Endothelial cell of umbilical vein (primary cell): ENCODE data around the gene AMFR.

Source experiments
- JUN ChIP-seq: IDR thresholded peaks from 2 replicates; pipeline ENCODE4 v1.6.1; 2011; ENCODE audit warnings: borderline replicate concordance, low read depth; ENCODE audit not compliant: insufficient read length, insufficient read depth
- TF ChIP-seq, protein P1 (sequence below), 2 donors: IDR thresholded peaks; 1 replicate in 1 of 2; 2 replicates in 1 of 2; pipeline ENCODE4 v1.5.1; 2011; ENCODE audit warnings: low read length in 2 of 2, mild to moderate bottlenecking in 2 of 2, moderate library complexity in 2 of 2, control low read depth in 1 of 2, inconsistent platforms in 1 of 2, low read depth in 1 of 2; ENCODE audit not compliant: insufficient read depth in 1 of 2; ENCODE audit errors: extremely low read depth in 1 of 2

DNA sequence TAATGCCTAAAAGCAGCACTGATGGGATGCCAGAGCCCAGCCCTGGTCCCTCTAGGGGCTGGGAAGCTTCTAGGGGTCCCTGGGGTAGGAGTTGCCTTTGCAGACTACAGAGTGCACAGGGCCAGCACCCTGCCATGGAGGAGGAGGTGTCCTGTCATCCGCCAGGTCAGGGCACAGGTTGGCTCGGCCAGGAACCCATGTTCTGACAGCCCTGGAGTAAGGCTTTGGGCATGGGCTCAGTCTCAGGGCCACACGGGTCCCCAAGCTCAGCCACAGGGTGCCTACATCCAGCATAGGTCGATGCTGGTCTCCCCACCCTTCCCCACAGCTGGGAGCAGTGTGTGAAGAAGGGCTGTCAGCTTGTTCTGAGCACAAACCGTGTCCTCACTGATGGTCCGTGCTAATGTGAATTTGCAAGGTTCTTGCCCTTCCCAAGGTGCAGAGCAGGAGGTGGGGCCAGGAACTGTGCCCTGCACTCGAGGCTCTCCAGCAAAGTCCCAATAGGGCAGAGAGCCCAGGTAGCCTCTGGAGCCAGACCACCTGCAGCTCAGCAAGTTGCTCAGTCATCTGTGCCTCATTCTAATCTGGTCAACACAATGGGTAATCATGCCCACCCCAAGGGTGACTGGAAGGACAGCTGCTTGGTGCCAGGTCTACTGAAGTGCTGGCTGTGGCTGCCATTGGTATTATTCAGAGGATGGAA is 72.8 kb downstream of the AMFR start:
- TF ChIP-seq JUN: no peak
- TF ChIP-seq, protein P1, sequence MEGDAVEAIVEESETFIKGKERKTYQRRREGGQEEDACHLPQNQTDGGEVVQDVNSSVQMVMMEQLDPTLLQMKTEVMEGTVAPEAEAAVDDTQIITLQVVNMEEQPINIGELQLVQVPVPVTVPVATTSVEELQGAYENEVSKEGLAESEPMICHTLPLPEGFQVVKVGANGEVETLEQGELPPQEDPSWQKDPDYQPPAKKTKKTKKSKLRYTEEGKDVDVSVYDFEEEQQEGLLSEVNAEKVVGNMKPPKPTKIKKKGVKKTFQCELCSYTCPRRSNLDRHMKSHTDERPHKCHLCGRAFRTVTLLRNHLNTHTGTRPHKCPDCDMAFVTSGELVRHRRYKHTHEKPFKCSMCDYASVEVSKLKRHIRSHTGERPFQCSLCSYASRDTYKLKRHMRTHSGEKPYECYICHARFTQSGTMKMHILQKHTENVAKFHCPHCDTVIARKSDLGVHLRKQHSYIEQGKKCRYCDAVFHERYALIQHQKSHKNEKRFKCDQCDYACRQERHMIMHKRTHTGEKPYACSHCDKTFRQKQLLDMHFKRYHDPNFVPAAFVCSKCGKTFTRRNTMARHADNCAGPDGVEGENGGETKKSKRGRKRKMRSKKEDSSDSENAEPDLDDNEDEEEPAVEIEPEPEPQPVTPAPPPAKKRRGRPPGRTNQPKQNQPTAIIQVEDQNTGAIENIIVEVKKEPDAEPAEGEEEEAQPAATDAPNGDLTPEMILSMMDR (IDR thresholded peaks at IDR 0.05; ENCODE audit: extremely low read depth in 1 of 2, insufficient read depth in 1 of 2, low read depth in 1 of 2, low read length in 2 of 2): no peak
